HEK293T (cell line): Measurements from ENCODE around the gene TMEM129.

Experiments used
- ELF4 ChIP-seq: fragments of 450-650 bp; IDR thresholded peaks from 2 replicates; pipeline ENCODE4 v1.6.1; 2017; ENCODE audit warnings: antibody characterized with exemption
- FOXK2 ChIP-seq: fragments of 450-650 bp; IDR thresholded peaks from 2 replicates; pipeline ENCODE4 v1.6.1; 2016; ENCODE audit warnings: mild to moderate bottlenecking
- FOXM1 ChIP-seq: fragments of 450-650 bp; IDR thresholded peaks from 2 replicates; pipeline ENCODE4 v1.6.1; 2017; ENCODE audit warnings: mild to moderate bottlenecking, borderline replicate concordance
- HDGF ChIP-seq: fragments of 450-650 bp; IDR thresholded peaks from 2 replicates; pipeline ENCODE4 v1.6.1; 2017; ENCODE audit warnings: antibody characterized with exemption, borderline replicate concordance
- L3MBTL2 ChIP-seq: fragments of 450-650 bp; conservative IDR thresholded peaks from 2 replicates; pipeline ENCODE4 v1.6.1; 2016; ENCODE audit warnings: mild to moderate bottlenecking
- LEF1 ChIP-seq: fragments of 450-650 bp; IDR thresholded peaks from 2 replicates; pipeline ENCODE4 v1.6.1; 2017; ENCODE audit warnings: mild to moderate bottlenecking, borderline replicate concordance
- PKNOX1 ChIP-seq: fragments of 450-650 bp; IDR thresholded peaks from 2 replicates; pipeline ENCODE4 v1.6.1; 2016
- SP1 ChIP-seq: fragments of 450-650 bp; IDR thresholded peaks from 2 replicates; pipeline ENCODE4 v1.6.1; 2017

GRCh38 chr4:1675802-1676137, 45.4 kb downstream of the TMEM129 start:
- TF ChIP-seq HDGF: no peak
- no peak for TF ChIP-seq FOXM1
- no peak for TF ChIP-seq SP1
- TF ChIP-seq LEF1: no peak
- no peak for TF ChIP-seq ELF4
- TF ChIP-seq FOXK2: no peak
- TF ChIP-seq L3MBTL2: no peak
- no peak for TF ChIP-seq PKNOX1
